ENCODE data around the gene ADGRA3.
"Not testable (repeated sequence)": the region's sequence is repeated elsewhere in the genome, so short reads cannot be mapped to it uniquely, and the experiment has no call there.

ADGRA3 gene

GRCh38 chr4:22477136-22477812 is 38.6 kb downstream of the ADGRA3 start:
- DNase-seq = no peak

- no peak for DNase-seq
These were observed 39.9 kb downstream of the ADGRA3 start for GRCh38 chr4:22476011-22476410.

- DNase-seq = not testable (repeated sequence)
These were observed 40.6 kb downstream of the ADGRA3 start for GRCh38 chr4:22475311-22475646.

GRCh38 chr4:22474636-22475310 is 41.1 kb downstream of the ADGRA3 start:
- no peak for DNase-seq

- DNase-seq = no peak
These were observed 42.6 kb downstream of the ADGRA3 start for GRCh38 chr4:22473268-22473667.

GRCh38 chr4:22471999-22472461 is 43.8 kb downstream of the ADGRA3 start:
- no peak for DNase-seq

GRCh38 chr4:22471419-22471818 is 44.4 kb downstream of the ADGRA3 start:
- DNase-seq = no peak

GRCh38 chr4:22466581-22466980 is 49.3 kb downstream of the ADGRA3 start:
- no peak for DNase-seq

- DNase-seq = no peak
These were observed 49.9 kb downstream of the ADGRA3 start for GRCh38 chr4:22465996-22466395.

- no peak for DNase-seq
These were observed 50.5 kb downstream of the ADGRA3 start for GRCh38 chr4:22465349-22465748.

- DNase-seq = no peak
These were observed 52.7 kb downstream of the ADGRA3 start for GRCh38 chr4:22463179-22463578.

- no peak for DNase-seq
These were observed 53.2 kb downstream of the ADGRA3 start for GRCh38 chr4:22462688-22463087.

GRCh38 chr4:22460266-22460665 is 55.6 kb downstream of the ADGRA3 start:
- DNase-seq = no peak

GRCh38 chr4:22458098-22458497 is 57.8 kb downstream of the ADGRA3 start:
- no peak for DNase-seq

- no peak for DNase-seq
These were observed 58.5 kb downstream of the ADGRA3 start for GRCh38 chr4:22457348-22457747.

GRCh38 chr4:22456291-22456690 is 59.6 kb downstream of the ADGRA3 start:
- DNase-seq = no peak

- no peak for DNase-seq
These were observed 60.9 kb downstream of the ADGRA3 start for GRCh38 chr4:22454955-22455354.

- no peak for DNase-seq
These were observed 61.5 kb downstream of the ADGRA3 start for GRCh38 chr4:22454216-22454838.

- DNase-seq = no peak
These were observed 71.1 kb downstream of the ADGRA3 start for GRCh38 chr4:22444813-22445212.

GRCh38 chr4:22442956-22443355 is 72.9 kb downstream of the ADGRA3 start:
- no peak for DNase-seq

GRCh38 chr4:22440999-22441398 is 74.9 kb downstream of the ADGRA3 start:
- no peak for DNase-seq

GRCh38 chr4:22439947-22440346 is 75.9 kb downstream of the ADGRA3 start:
- no peak for DNase-seq

- no peak for DNase-seq
These were observed 80.2 kb downstream of the ADGRA3 start for GRCh38 chr4:22435652-22436051.

GRCh38 chr4:22434895-22435294 is 81.0 kb downstream of the ADGRA3 start:
- DNase-seq = no peak

All from activated effector memory CD4-positive, alpha-beta T cell treated with anti-CD3 and anti-CD28 coated beads, Interleukin-2, amount 50 U/mL, for 16 hours (primary cell).